Measurements from ENCODE around the gene GPR65. TPM values are rescaled to one million over a fixed set of nuclear protein-coding genes. Genes with fewer than 3 reads are reported as not detected.
A peak's percentile ranks its signal among the peaks of the same experiment; 100 is the strongest.

Gene GPR65, protein sequence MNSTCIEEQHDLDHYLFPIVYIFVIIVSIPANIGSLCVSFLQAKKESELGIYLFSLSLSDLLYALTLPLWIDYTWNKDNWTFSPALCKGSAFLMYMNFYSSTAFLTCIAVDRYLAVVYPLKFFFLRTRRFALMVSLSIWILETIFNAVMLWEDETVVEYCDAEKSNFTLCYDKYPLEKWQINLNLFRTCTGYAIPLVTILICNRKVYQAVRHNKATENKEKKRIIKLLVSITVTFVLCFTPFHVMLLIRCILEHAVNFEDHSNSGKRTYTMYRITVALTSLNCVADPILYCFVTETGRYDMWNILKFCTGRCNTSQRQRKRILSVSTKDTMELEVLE
- total RNA-seq: 1 to 10 TPM in 2 of 3 donors, under 1 TPM in 1; 0.41 to 1.6 (median 1.6) TPM
- long read RNA-seq, donor 1: 0 reads
- long read RNA-seq, donor 2, full-length matches to known transcripts: 3 of 3 reads
- long read RNA-seq, donor 2, partial matches to known transcripts: 0 of 3 reads
- long read RNA-seq, donor 2, other reads (novel, unspliced or antisense): 0 of 3 reads

DNA sequence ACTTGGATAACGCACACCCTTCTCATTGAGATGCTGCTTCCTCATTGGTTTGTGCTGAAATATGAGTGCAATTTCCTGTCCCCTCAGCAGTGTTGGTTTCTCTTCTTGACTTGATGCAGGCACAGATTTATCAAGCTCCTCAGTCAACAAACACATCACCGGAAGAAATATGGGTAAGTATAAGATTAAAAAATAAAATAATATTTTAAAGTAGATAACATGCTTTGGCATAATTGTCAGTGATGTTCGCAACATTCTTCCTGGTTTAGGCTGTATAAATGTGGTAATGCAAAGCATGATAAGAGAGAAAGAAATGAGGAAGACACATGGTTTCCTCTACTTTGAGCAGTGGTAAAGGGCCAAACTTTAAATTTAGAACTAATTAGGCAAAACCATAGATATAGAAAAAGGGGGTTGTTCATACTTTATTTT lies at the start of gene GPR65:
GPR65 (plus strand) TSS at position 86 of the 432 bp plus-strand sequence. CDS start 5,713 bp downstream, outside the sequence.
- Histone ChIP-seq H3K4me3 (no peak within 1 kb of the TSS), H3K36me3 (ENCODE audit: low read depth) (no peaks in the 10 kb centered on the region), H3K4me1 (ENCODE audit: low read depth) (no peaks in the 10 kb centered on the region), H3K9me3 (no peaks in the 10 kb centered on the region)
- intact Hi-C loops (cut with DNase I, micrococcal nuclease): no loop called here
- peak in 1 of 3 donors; percentile 42 for DNase-seq
- TF ChIP-seq, protein P1, sequence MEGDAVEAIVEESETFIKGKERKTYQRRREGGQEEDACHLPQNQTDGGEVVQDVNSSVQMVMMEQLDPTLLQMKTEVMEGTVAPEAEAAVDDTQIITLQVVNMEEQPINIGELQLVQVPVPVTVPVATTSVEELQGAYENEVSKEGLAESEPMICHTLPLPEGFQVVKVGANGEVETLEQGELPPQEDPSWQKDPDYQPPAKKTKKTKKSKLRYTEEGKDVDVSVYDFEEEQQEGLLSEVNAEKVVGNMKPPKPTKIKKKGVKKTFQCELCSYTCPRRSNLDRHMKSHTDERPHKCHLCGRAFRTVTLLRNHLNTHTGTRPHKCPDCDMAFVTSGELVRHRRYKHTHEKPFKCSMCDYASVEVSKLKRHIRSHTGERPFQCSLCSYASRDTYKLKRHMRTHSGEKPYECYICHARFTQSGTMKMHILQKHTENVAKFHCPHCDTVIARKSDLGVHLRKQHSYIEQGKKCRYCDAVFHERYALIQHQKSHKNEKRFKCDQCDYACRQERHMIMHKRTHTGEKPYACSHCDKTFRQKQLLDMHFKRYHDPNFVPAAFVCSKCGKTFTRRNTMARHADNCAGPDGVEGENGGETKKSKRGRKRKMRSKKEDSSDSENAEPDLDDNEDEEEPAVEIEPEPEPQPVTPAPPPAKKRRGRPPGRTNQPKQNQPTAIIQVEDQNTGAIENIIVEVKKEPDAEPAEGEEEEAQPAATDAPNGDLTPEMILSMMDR (IDR thresholded peaks at IDR 0.05): no peak
- peak; percentile 73 for ATAC-seq

DNA sequence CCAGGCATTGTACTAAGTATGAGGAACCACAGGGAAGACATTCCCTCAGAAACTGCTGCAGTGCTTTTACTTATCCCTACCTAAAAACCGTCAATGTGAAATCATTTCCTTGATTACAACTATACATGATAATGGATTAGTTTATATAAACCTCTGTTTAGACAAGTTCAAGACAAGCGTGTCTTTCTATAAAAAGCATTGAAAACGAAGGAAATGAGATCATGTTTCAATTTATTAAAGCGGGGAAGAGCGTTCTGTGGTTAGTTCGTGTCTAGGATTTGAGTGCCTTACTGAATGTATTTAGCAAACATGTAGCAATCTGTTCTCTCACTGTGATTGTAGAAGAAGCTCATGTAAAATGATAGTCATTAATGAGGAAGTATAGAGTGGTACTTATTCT lies 49.4 kb upstream of the GPR65 start:
- Histone ChIP-seq H3K36me3 (ENCODE audit: low read depth) (no peaks in the 10 kb centered on the region), H3K4me1 (ENCODE audit: low read depth) (no peaks in the 10 kb centered on the region), H3K4me3 (no peak overlapping the region), H3K9me3 (no peaks in the 10 kb centered on the region)
- ATAC-seq (no peak), DNase-seq (no peak)
- intact Hi-C loops (cut with DNase I, micrococcal nuclease): no loop called here
- TF ChIP-seq, protein P1 (IDR thresholded peaks at IDR 0.05): no peak

DNA sequence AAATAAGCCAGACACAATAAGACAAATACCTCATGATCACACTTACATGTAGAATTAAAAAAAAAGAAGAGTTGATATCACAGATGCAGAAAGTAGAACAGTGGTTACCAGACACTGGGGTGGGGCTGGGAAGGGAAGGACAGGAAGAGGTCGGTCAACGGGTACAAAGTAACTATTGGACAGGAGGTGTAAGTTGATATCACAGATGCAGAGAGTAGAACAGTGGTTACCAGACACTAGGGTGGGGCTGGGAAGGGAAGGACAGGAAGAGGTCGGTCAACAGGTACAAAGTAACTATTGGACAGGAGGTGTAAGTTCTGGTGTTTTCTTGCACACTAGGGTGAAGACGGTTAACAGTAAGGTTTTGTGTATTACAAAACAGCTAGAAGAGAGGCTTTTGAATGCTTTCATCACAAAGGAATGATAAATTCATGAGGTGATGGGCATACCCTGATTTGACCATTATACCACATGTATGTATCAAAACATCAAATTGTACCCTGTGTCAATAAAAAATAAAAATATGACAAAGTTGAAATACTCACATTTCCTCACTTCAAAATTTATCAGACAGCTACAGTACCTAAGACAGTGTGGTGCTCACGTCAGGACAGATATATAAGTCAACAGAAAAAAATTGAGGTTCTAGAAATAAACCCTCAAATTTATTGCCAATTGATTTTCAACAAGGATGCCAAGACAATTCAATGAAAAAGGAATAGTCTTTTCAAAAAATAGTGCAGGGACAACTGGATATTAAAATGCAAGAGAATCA lies 44.7 kb upstream of the GPR65 start:
- no peak for DNase-seq

DNA sequence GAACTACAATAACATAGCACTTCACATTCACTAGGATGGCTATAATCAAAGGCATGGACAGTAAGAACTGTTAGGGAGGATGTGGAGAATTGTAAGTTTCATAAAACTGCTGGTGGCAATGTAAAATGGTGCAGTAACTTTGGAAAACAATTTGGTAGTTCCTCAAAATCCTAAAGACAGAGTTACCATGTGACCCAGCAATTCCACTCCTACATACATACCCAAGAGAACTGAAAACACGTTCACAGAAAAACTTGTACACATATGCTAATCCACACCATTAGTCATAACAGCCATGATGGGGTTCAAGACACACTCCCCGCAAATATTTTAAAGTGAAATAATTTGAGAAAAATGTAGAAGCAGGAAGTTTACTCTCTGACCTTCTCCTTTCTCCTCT lies 43.7 kb upstream of the GPR65 start:
- Histone ChIP-seq H3K9me3 (no peaks in the 10 kb centered on the region), H3K4me3 (no peak overlapping the region), H3K36me3 (ENCODE audit: low read depth) (no peaks in the 10 kb centered on the region), H3K4me1 (ENCODE audit: low read depth) (no peaks in the 10 kb centered on the region)
- ATAC-seq (no peak), DNase-seq (no peak)
- intact Hi-C loops (cut with DNase I, micrococcal nuclease): no loop called here
- TF ChIP-seq, protein P1 (IDR thresholded peaks at IDR 0.05): no peak

More for the DNA sequence above, 44.7 kb upstream of the GPR65 start:
- TF ChIP-seq, protein P1 (IDR thresholded peaks at IDR 0.05): no peak
- Histone ChIP-seq H3K36me3 (ENCODE audit: low read depth) (no peaks in the 10 kb centered on the region), H3K9me3 (no peaks in the 10 kb centered on the region), H3K4me3 (no peak overlapping the region), H3K4me1 (ENCODE audit: low read depth) (no peaks in the 10 kb centered on the region)
- peak; percentile 58 for ATAC-seq
- intact Hi-C loops (cut with DNase I, micrococcal nuclease): no loop called here

DNA sequence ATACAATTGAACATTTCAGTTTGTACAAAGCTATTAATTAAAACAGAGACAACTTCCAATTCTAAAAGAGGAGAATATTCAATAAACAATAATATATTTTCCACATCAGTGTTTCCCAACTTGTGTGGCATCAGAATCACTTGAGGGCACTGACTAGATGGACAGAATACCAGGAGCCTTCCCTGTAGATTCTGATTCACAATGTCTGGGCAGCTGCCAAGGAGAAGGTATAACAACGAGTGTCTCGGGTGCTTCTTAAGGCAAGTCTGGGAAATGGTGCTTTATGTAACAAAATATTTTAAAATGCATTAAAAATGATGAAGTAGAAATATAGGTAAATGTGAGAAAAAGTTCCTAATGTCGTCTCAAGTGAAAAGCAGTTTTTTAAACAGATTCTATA lies 38.1 kb upstream of the GPR65 start:
- Histone ChIP-seq H3K36me3 (ENCODE audit: low read depth) (no peaks in the 10 kb centered on the region), H3K4me1 (ENCODE audit: low read depth) (no peaks in the 10 kb centered on the region), H3K4me3 (no peak overlapping the region), H3K9me3 (no peaks in the 10 kb centered on the region)
- DNase-seq (no peak), ATAC-seq (no peak)
- intact Hi-C loops (cut with DNase I, micrococcal nuclease): no loop called here
- TF ChIP-seq, protein P1 (IDR thresholded peaks at IDR 0.05): no peak

All from mucosa of descending colon (tissue), 3 donors.